ENCODE data around the gene PIP5KL1. TPM values are rescaled to one million over a fixed set of nuclear protein-coding genes. Genes with fewer than 3 reads are reported as not detected.

Gene PIP5KL1
- total RNA-seq, 1 donor from 2014 or later: 0.85 TPM

- no peak overlapping the region for H3K4me3 ChIP-seq
- no peak for DNase-seq
- H3K27me3 ChIP-seq (ENCODE audit: low read depth): peaks cover 76% of the 10 kb centered on the region
Observed at GRCh38 chr9:127925959-127926905, 4.3 kb downstream of the PIP5KL1 start.

DNA sequence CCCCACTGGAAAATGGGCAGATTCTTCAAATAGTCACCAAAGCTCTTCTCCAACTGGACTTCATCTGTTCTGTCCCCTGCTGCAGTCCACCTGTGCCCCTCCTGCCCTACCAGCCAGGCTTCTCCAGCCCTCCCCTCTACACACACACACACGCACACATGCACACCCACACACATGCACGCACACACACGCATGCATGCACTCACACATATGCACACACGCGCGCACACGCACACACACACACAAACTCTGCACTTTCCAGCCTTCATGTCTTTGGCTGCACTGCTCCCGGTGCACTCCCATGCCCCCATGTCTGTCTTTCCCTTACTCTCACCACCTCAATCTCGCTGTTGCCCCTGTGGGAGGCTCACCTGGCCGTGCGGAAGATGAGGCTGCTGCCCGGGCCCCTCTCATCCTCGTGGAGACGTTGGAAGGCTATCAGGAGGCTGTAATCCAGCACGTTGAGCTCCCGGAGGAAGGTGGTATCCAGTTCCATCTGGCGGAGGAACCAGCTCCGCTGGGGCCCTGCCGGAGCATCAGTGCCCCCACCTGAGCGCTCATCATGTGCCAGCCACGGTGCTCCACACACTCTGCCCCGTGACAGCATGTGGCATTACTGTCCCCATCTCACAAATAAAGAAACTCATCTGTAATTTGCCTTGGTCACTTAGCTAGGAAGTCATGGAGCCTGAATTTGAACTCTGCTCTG, 5.7 kb downstream of the PIP5KL1 start:
- Histone ChIP-seq H3K4me3 (no peak overlapping the region), H3K36me3 (no peaks in the 10 kb centered on the region), H3K9me3 (replicated peaks) (no peaks in the 10 kb centered on the region), H3K27me3 (ENCODE audit: low read depth) (peaks cover 76% of the 10 kb centered on the region), H3K4me1 (peaks cover 33% of the 10 kb centered on the region), H3K27ac (replicated peaks) (no peak overlapping the region)
- intact Hi-C loops (cut with micrococcal nuclease): loop anchor here (5.0 to 10.0 kb wide), 3 partner anchors 138 to 420 kb away; partner anchors contain the start of gene CDK9
- TF ChIP-seq, protein P1, sequence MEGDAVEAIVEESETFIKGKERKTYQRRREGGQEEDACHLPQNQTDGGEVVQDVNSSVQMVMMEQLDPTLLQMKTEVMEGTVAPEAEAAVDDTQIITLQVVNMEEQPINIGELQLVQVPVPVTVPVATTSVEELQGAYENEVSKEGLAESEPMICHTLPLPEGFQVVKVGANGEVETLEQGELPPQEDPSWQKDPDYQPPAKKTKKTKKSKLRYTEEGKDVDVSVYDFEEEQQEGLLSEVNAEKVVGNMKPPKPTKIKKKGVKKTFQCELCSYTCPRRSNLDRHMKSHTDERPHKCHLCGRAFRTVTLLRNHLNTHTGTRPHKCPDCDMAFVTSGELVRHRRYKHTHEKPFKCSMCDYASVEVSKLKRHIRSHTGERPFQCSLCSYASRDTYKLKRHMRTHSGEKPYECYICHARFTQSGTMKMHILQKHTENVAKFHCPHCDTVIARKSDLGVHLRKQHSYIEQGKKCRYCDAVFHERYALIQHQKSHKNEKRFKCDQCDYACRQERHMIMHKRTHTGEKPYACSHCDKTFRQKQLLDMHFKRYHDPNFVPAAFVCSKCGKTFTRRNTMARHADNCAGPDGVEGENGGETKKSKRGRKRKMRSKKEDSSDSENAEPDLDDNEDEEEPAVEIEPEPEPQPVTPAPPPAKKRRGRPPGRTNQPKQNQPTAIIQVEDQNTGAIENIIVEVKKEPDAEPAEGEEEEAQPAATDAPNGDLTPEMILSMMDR (IDR thresholded peaks at IDR 0.05; ENCODE audit: borderline replicate concordance): no peak
- DNase-seq: no peak

More at GRCh38 chr9:127925959-127926905, 4.3 kb downstream of the PIP5KL1 start:
- TF ChIP-seq, protein P1 (IDR thresholded peaks at IDR 0.05; ENCODE audit: borderline replicate concordance): no peak
- Histone ChIP-seq H3K27ac (replicated peaks) (no peak overlapping the region), H3K4me1 (peaks cover 42% of the 10 kb centered on the region), H3K9me3 (replicated peaks) (no peaks in the 10 kb centered on the region), H3K36me3 (no peaks in the 10 kb centered on the region)
- intact Hi-C loops (cut with micrococcal nuclease): loop anchor here (10.0 kb wide), 2 partner anchors 341 to 421 kb away; no protein-coding TSS in a partner anchor

GRCh38 chr9:127923771-127924170, 6.8 kb downstream of the PIP5KL1 start:
- TF ChIP-seq, protein P1 (IDR thresholded peaks at IDR 0.05; ENCODE audit: borderline replicate concordance): no peak
- no peak overlapping the region for H3K4me3 ChIP-seq
- H3K9me3 ChIP-seq (replicated peaks): no peaks in the 10 kb centered on the region
- H3K27ac ChIP-seq (replicated peaks): no peak overlapping the region
- DNase-seq: no peak
- H3K27me3 ChIP-seq (ENCODE audit: low read depth): peaks cover 65% of the 10 kb centered on the region
- intact Hi-C loops (cut with micrococcal nuclease): loop anchor here (5.0 to 10.0 kb wide), 3 partner anchors 136 to 419 kb away; partner anchors contain the start of gene CDK9
- H3K36me3 ChIP-seq: no peaks in the 10 kb centered on the region
- peaks cover 43% of the 10 kb centered on the region for H3K4me1 ChIP-seq

GRCh38 chr9:127923046-127923445, 7.5 kb downstream of the PIP5KL1 start:
- no peak overlapping the region for H3K4me3 ChIP-seq
- TF ChIP-seq, protein P1 (IDR thresholded peaks at IDR 0.05; ENCODE audit: borderline replicate concordance): no peak
- no peaks in the 10 kb centered on the region for H3K36me3 ChIP-seq
- H3K27me3 ChIP-seq (ENCODE audit: low read depth): peaks cover 58% of the 10 kb centered on the region
- H3K9me3 ChIP-seq (replicated peaks): no peaks in the 10 kb centered on the region
- intact Hi-C loops (cut with micrococcal nuclease): loop anchor here (5.0 to 10.0 kb wide), 3 partner anchors 136 to 418 kb away; partner anchors contain the start of gene CDK9
- H3K4me1 ChIP-seq: peaks cover 46% of the 10 kb centered on the region
- DNase-seq: no peak
- H3K27ac ChIP-seq (replicated peaks): no peak overlapping the region

DNA sequence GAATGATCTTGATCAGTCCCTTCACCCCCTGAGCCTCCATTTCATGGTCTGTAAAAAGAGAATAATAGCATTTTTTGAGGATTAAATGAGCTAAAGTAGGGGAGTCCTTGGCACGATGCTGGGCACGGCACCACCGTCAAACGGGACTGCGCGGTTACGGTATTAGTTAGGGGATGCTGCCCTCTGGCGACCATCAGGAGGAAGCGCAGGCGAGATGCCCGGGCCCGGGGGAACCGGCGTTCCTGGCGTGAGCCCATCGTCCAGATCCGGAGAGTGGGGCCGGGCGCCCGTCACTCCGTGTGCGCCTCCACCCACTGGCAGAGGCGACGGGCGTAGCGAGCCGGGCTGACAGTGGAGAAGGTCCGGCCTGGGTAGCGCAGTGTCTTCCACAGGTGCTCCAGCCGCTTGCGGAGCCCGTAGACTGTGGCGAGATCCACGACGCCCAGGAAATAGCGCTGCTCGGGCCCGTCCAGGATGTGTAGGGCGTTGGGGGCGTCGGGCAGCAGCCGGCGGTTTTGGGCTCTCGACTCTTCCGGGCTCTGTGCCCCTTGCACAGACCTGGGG, 8.9 kb downstream of the PIP5KL1 start:
- peaks cover 44% of the 10 kb centered on the region for H3K27me3 ChIP-seq (ENCODE audit: low read depth)
- H3K4me3 ChIP-seq: peak overlapping the region; percentile 51
- intact Hi-C loops (cut with micrococcal nuclease): loop anchor here (5.0 to 10.0 kb wide), 3 partner anchors 134 to 417 kb away; partner anchors contain the start of gene CDK9
- H3K36me3 ChIP-seq: no peaks in the 10 kb centered on the region
- no peak overlapping the region for H3K27ac ChIP-seq (replicated peaks)
- peaks cover 43% of the 10 kb centered on the region for H3K4me1 ChIP-seq
- peak; percentile 70 for DNase-seq
- TF ChIP-seq, protein P1 (IDR thresholded peaks at IDR 0.05; ENCODE audit: borderline replicate concordance): peak; percentile 98
- H3K9me3 ChIP-seq (replicated peaks): no peaks in the 10 kb centered on the region
